HG03039 (cell line): ENCODE data around the gene LRR1.
"Not testable (repeated sequence)": the region's sequence is repeated elsewhere in the genome, so short reads cannot be mapped to it uniquely, and the experiment has no call there.

ENCODE experiments used
- ATAC-seq: cut with Tn5 transposase; IDR thresholded peaks from one replicate; pipeline ENCODE4 v1.9.1; 2021; ENCODE audit warnings: mild to moderate bottlenecking, moderate library complexity; ENCODE audit not compliant: unreplicated experiment

The LRR1 gene

GRCh38 chr14:49598485-49599300 lies at the start of gene LRR1:
Gene LRR1 (plus strand): TSS chr14:49598940. CDS start chr14:49599021, 81 bp downstream.
- peak; percentile 49 for ATAC-seq

GRCh38 chr14:49549446-49549845 lies 49.3 kb upstream of the LRR1 start:
- ATAC-seq: no peak

GRCh38 chr14:49549881-49550280 lies 48.9 kb upstream of the LRR1 start:
- ATAC-seq: no peak

- no peak for ATAC-seq
Measured at GRCh38 chr14:49550286-49551184, 48.2 kb upstream of the LRR1 start.

GRCh38 chr14:49551569-49551968 lies 47.2 kb upstream of the LRR1 start:
- ATAC-seq: no peak

- no peak for ATAC-seq
Measured at GRCh38 chr14:49553106-49553505, 45.6 kb upstream of the LRR1 start.

GRCh38 chr14:49553892-49554291 lies 44.8 kb upstream of the LRR1 start:
- ATAC-seq: no peak

GRCh38 chr14:49559979-49560768 lies 38.6 kb upstream of the LRR1 start:
- no peak for ATAC-seq

- no peak for ATAC-seq
Measured at GRCh38 chr14:49566714-49567113, 32.0 kb upstream of the LRR1 start.

GRCh38 chr14:49569281-49569680 lies 29.5 kb upstream of the LRR1 start:
- no peak for ATAC-seq

- no peak for ATAC-seq
Measured at GRCh38 chr14:49574038-49574437, 24.7 kb upstream of the LRR1 start.

GRCh38 chr14:49578141-49578540 lies 20.6 kb upstream of the LRR1 start:
- ATAC-seq: no peak

- no peak for ATAC-seq
Measured at GRCh38 chr14:49579841-49580240, 18.9 kb upstream of the LRR1 start.

GRCh38 chr14:49581209-49582112 lies 17.3 kb upstream of the LRR1 start:
- ATAC-seq: no peak

- ATAC-seq: no peak
Measured at GRCh38 chr14:49582113-49582977, 16.4 kb upstream of the LRR1 start.

GRCh38 chr14:49583629-49584028 lies 15.1 kb upstream of the LRR1 start:
- ATAC-seq: no peak

GRCh38 chr14:49584058-49584457 lies 14.7 kb upstream of the LRR1 start:
- ATAC-seq: no peak

GRCh38 chr14:49584981-49585640 lies 13.6 kb upstream of the LRR1 start:
- not testable (repeated sequence) for ATAC-seq
